Measurements from ENCODE around the gene ZNF639.

GRCh38 chr3:179355996-179356395 lies 33.2 kb downstream of the ZNF639 start:
- TF ChIP-seq TAF1 (IDR thresholded peaks at IDR 0.05; ENCODE audit: borderline replicate concordance, insufficient read depth, low read length) (no peak), REST (IDR thresholded peaks at IDR 0.05; ENCODE audit: insufficient read depth in 1 of 2, low read depth in 2 of 2, low read length in 2 of 2) (no peak), SIN3A (IDR thresholded peaks at IDR 0.05; ENCODE audit: borderline replicate concordance, insufficient read depth, low read length) (no peak)

Data from PFSK-1 (cell line).